ENCODE results near the gene KISS1R.

Gene KISS1R

GRCh38 chr19:952049-952679 lies 35.0 kb downstream of the KISS1R start:
- no peaks in the 10 kb centered on the region for H3F3A ChIP-seq (ENCODE audit: low read depth)
- no peaks in the 10 kb centered on the region for H3K9me2 ChIP-seq (replicated peaks; ENCODE audit: low read depth, low read length)
- TF ChIP-seq CTCF (conservative IDR thresholded peaks at IDR 0.05; ENCODE audit: low read length) (no peak), EZH2phosphoT487 (IDR thresholded peaks at IDR 0.05; ENCODE audit: borderline replicate concordance) (no peak)
- no peak overlapping the region for H2AFZ ChIP-seq (ENCODE audit: low read length)
- H3K79me2 ChIP-seq (ENCODE audit: insufficient read depth, low read length) = peaks cover 27% of the 10 kb centered on the region; the same call in 1 of the 2 replicates
- no peak overlapping the region for H3K4me2 ChIP-seq (ENCODE audit: low read depth, low read length, poor library complexity, severe bottlenecking)
- no peaks in the 10 kb centered on the region for H3K4me1 ChIP-seq (ENCODE audit: insufficient read depth, low read length, poor library complexity, severe bottlenecking)
- peaks cover 3% of the 10 kb centered on the region; the same call in 1 of the 2 replicates for H3K36me3 ChIP-seq (ENCODE audit: insufficient read depth, low read length)
- H3K9ac ChIP-seq (ENCODE audit: low read depth, low read length, poor library complexity, severe bottlenecking) = no peak overlapping the region
- H3K9me3 ChIP-seq (ENCODE audit: insufficient read depth, low read depth, low read length) = no peaks in the 10 kb centered on the region
- H4K20me1 ChIP-seq (ENCODE audit: insufficient read depth, low read length, poor library complexity, severe bottlenecking) = peaks cover 2% of the 10 kb centered on the region
- H3K27me3 ChIP-seq (ENCODE audit: insufficient read depth, low read length, poor library complexity, severe bottlenecking) = no peaks in the 10 kb centered on the region
- H3K4me3 ChIP-seq (ENCODE audit: low read length, poor library complexity, severe bottlenecking) = no peak overlapping the region

- Histone ChIP-seq H3K9ac (ENCODE audit: low read depth, low read length, poor library complexity, severe bottlenecking) (no peak overlapping the region), H2AFZ (ENCODE audit: low read length) (no peak overlapping the region), H3K27me3 (ENCODE audit: insufficient read depth, low read length, poor library complexity, severe bottlenecking) (no peaks in the 10 kb centered on the region), H3K9me2 (replicated peaks; ENCODE audit: low read depth, low read length) (no peaks in the 10 kb centered on the region), H3K36me3 (ENCODE audit: insufficient read depth, low read length) (peaks cover 3% of the 10 kb centered on the region; the same call in 1 of the 2 replicates), H3K4me1 (ENCODE audit: insufficient read depth, low read length, poor library complexity, severe bottlenecking) (no peaks in the 10 kb centered on the region), H3K4me3 (ENCODE audit: low read length, poor library complexity, severe bottlenecking) (no peak overlapping the region), H4K20me1 (ENCODE audit: insufficient read depth, low read length, poor library complexity, severe bottlenecking) (peaks cover 2% of the 10 kb centered on the region), H3K9me3 (ENCODE audit: insufficient read depth, low read depth, low read length) (no peaks in the 10 kb centered on the region), H3K79me2 (ENCODE audit: insufficient read depth, low read length) (peaks cover 27% of the 10 kb centered on the region; the same call in 1 of the 2 replicates), H3K4me2 (ENCODE audit: low read depth, low read length, poor library complexity, severe bottlenecking) (no peak overlapping the region), H3F3A (ENCODE audit: low read depth) (no peaks in the 10 kb centered on the region)
- TF ChIP-seq EZH2phosphoT487 (IDR thresholded peaks at IDR 0.05; ENCODE audit: borderline replicate concordance) = no peak
- no peak for TF ChIP-seq CTCF (conservative IDR thresholded peaks at IDR 0.05; ENCODE audit: low read length)
Observed at GRCh38 chr19:952680-953444, 35.7 kb downstream of the KISS1R start.

- Histone ChIP-seq H2AFZ (ENCODE audit: low read length) (no peak overlapping the region), H3F3A (ENCODE audit: low read depth) (no peaks in the 10 kb centered on the region), H3K27me3 (ENCODE audit: insufficient read depth, low read length, poor library complexity, severe bottlenecking) (no peaks in the 10 kb centered on the region), H3K9ac (ENCODE audit: low read depth, low read length, poor library complexity, severe bottlenecking) (no peak overlapping the region), H3K4me3 (ENCODE audit: low read length, poor library complexity, severe bottlenecking) (no peak overlapping the region), H3K36me3 (ENCODE audit: insufficient read depth, low read length) (no peaks in the 10 kb centered on the region), H4K20me1 (ENCODE audit: insufficient read depth, low read length, poor library complexity, severe bottlenecking) (peaks cover 2% of the 10 kb centered on the region), H3K79me2 (ENCODE audit: insufficient read depth, low read length) (peaks cover 23% of the 10 kb centered on the region; the same call in 1 of the 2 replicates), H3K9me3 (ENCODE audit: insufficient read depth, low read depth, low read length) (no peaks in the 10 kb centered on the region), H3K4me1 (ENCODE audit: insufficient read depth, low read length, poor library complexity, severe bottlenecking) (no peaks in the 10 kb centered on the region), H3K9me2 (replicated peaks; ENCODE audit: low read depth, low read length) (no peaks in the 10 kb centered on the region), H3K4me2 (ENCODE audit: low read depth, low read length, poor library complexity, severe bottlenecking) (no peak overlapping the region)
- TF ChIP-seq EZH2phosphoT487 (IDR thresholded peaks at IDR 0.05; ENCODE audit: borderline replicate concordance) = no peak
- no peak for TF ChIP-seq CTCF (conservative IDR thresholded peaks at IDR 0.05; ENCODE audit: low read length)
Observed at GRCh38 chr19:953445-954271, 36.5 kb downstream of the KISS1R start.
